Kidney epithelial cell (primary cell): ENCODE measurements around the gene PABPC1L2A. TPM values are rescaled to one million over a fixed set of nuclear protein-coding genes. Genes with fewer than 3 reads are reported as not detected.
"Not testable (repeated sequence)": the region's sequence is repeated elsewhere in the genome, so short reads cannot be mapped to it uniquely, and the experiment has no call there.

Experiments
- DNase-seq: peaks from one replicate; pipeline ENCODE4 v3.0.0-alpha.2; 2010; ENCODE audit warnings: low read depth
- H3K27me3 ChIP-seq: 2 replicates; pipeline ENCODE4 v1.6.0; 2011; ENCODE audit warnings: low read length; ENCODE audit not compliant: control insufficient read depth, insufficient read depth
- H3K36me3 ChIP-seq: 2 replicates; pipeline ENCODE4 v1.5.1; 2011; ENCODE audit warnings: low read length; ENCODE audit not compliant: control insufficient read depth, insufficient read depth
- H3K4me3 ChIP-seq: 2 replicates; pipeline ENCODE4 v1.5.1; 2011; ENCODE audit warnings: low read depth, mild to moderate bottlenecking, control low read depth, low read length
- total RNA-seq: library from RNA; depleted of rRNA; stranded (reverse); fragments of >200 nt; gene quantifications from 2 replicates; pipeline ENCODE4 v1.2.3, GENCODE V29; 2015
- TF ChIP-seq, protein P1 (sequence below): IDR thresholded peaks from 2 replicates; pipeline ENCODE4 v1.5.1; 2011; ENCODE audit warnings: mild to moderate bottlenecking, moderate library complexity, low read length, control low read depth, inconsistent platforms; ENCODE audit not compliant: insufficient read depth, poor library complexity, severe bottlenecking

The PABPC1L2A gene
- total RNA-seq, 1 donor from 2014 or later: not detected

DNA sequence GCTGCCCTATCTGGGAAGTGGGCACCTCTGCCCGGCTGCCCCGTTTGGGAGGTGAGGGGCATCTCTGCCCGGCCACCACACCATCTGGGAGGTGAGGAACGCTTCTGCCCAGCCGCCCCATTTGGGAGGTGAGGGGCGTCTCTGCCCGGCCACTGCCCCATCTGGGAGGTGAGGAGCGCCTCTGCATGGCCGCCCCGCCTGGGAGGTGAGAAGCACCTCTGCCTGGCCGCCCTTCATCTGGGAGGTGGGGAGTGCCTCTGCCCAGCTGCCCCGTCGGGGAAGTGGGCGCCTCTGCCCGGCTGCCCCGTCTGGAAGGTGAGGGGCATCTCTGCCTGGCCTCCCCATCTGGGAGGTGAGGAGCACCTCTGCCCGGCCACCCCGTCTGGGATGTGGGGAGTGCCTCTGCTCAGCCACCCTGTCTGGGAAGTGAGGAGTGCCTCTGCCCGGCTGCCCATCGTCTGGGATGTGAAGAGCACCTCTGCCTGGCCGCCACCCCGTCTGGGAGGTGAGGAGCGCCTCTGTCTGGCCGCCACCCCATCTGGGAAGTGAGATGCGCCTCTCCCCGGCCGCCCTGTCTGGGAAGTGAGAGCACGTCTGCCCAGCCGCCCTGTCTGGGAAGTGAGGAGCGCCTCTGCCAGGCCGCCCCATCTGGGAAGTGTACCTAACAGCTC lies 9.8 kb downstream of the PABPC1L2A start:
- no peak overlapping the region for H3K4me3 ChIP-seq
- H3K36me3 ChIP-seq: no peaks in the 10 kb centered on the region
- TF ChIP-seq, protein P1, sequence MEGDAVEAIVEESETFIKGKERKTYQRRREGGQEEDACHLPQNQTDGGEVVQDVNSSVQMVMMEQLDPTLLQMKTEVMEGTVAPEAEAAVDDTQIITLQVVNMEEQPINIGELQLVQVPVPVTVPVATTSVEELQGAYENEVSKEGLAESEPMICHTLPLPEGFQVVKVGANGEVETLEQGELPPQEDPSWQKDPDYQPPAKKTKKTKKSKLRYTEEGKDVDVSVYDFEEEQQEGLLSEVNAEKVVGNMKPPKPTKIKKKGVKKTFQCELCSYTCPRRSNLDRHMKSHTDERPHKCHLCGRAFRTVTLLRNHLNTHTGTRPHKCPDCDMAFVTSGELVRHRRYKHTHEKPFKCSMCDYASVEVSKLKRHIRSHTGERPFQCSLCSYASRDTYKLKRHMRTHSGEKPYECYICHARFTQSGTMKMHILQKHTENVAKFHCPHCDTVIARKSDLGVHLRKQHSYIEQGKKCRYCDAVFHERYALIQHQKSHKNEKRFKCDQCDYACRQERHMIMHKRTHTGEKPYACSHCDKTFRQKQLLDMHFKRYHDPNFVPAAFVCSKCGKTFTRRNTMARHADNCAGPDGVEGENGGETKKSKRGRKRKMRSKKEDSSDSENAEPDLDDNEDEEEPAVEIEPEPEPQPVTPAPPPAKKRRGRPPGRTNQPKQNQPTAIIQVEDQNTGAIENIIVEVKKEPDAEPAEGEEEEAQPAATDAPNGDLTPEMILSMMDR: no peak
- H3K27me3 ChIP-seq: no peaks in the 10 kb centered on the region
- DNase-seq: no peak

DNA sequence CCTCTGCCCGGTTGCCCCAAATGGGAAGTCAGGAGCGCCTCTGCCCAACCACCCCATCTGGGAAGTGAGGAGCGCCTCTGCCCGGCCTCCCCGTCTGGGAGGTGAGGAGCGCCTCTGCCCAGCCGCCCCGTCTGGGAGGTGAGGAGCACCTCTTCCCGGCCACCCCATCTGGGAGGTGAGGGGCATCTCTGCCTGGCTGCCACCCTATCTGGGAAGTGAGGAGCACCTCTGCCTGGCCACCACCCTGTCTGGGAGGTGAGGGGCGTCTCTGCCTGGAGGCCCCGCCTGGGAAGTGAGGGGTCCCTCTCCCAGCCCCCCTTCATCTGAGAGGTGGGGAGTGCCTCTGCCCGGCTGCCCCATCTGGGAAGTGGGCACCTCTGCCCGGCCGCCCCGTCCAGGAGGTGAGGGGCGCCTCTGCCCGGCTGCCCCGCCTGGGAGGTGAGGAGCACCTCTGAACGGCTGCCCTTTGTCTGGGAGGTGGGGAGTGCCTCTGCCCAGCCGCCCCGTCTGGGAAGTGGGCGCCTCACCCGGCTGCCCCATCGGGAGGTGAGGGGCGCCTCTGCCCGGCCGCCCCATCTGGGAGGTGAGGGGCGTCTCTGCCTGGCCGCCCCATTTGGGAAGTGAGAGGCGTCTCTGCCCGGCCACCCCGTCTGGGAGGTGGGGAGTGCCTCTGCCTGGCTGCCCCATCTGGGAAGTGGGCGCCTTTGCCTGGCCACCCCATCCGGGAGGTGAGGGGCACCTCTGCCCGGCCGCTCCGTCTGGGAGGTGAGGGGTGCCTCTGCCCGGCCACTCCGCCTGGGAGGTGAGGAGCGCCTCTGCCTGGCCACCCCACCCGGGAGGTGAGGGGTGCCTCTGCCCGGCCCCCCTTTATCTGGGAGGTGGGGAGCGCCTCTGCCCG lies 10.6 kb downstream of the PABPC1L2A start:
- Histone ChIP-seq H3K4me3 (no peak overlapping the region), H3K27me3 (no peaks in the 10 kb centered on the region), H3K36me3 (no peaks in the 10 kb centered on the region)
- TF ChIP-seq, protein P1: no peak
- DNase-seq: no peak

DNA sequence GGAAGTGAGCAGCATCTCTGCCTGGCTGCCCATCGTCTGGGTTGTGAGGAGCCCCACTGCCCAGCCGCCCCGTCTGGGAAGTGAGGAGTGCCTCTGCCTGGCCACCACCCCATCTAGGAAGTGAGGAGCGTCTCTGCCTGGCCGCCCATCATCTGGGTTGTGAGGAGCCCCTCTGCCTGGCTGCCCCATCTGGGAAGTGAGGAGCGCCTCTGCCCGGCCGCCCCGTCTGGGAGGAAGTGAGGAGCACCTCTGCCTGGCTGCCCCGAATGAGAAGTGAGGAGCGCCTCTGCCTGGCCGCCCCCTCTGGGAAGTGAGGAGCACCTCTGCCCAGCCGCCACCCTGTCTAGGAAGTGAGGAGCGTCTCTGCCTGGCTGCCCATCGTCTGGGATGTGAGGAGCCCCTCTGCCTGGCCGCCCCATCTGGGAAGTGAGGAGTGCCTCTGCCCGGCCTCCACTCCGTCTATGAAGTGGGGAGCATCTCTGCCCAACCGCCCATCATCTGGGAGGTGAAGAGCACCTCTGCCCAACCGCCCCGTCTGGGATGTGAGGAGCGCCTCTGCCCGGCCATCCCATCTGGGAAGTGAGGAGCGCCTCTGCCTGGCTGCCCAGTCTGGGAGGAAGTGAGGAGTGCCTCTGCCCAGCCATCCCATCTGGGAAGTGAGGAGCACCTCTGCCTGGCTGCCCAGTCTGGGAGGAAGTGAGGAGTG lies 11.4 kb downstream of the PABPC1L2A start:
- H3K36me3 ChIP-seq, H3K4me3 ChIP-seq, H3K27me3 ChIP-seq: not testable (repeated sequence)

DNA sequence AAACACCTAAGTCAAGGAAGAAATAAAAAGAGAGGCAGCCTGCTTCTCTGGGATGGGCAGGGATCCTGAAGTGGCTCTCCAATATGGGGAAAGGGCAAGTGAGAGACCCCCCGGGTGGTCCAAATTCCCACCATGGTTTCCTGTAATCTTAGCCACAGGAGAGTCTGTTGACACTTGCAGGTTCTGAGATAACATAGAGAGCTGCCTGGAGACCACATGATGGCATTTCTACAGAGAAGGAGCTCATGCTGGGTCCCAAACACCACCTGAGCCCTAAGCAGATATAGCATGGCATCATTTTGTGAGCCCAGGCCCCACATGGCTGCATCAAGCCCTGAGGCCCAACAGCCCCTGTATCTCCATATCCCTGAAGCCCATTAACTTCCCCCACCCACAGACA lies 50.4 kb downstream of the PABPC1L2A start:
- no peaks in the 10 kb centered on the region for H3K36me3 ChIP-seq
- DNase-seq: no peak
- TF ChIP-seq, protein P1: no peak
- no peak overlapping the region for H3K4me3 ChIP-seq
- no peaks in the 10 kb centered on the region for H3K27me3 ChIP-seq

More for the DNA sequence above, 11.4 kb downstream of the PABPC1L2A start:
- DNase-seq: not testable (repeated sequence)

Other genes with a start within 250 kb of the PABPC1L2A start
- not detected in 2 replicates for gene FAM236C, start 166.9 kb downstream of the PABPC1L2A start, total RNA-seq
- gene FAM236A, start 141.3 kb downstream of the PABPC1L2A start, total RNA-seq: not detected in 2 replicates
- not detected in 2 replicates for gene DMRTC1, start 135.7 kb downstream of the PABPC1L2A start, total RNA-seq
- gene PABPC1L2B, start 76.6 kb downstream of the PABPC1L2A start, total RNA-seq: 0.17 TPM in 1 of 2 replicates, not detected in the other
- 0.55 and 1.1 TPM in 2 replicates for gene NAP1L2, start 135.3 kb upstream of the PABPC1L2A start, total RNA-seq